NAMALWA (cell line): ENCODE results near the gene SLC9A4.
A peak's percentile ranks its signal among the peaks of the same experiment; 100 is the strongest.

Experiments used
- DNase-seq: peaks from one replicate; pipeline ENCODE4 v3.0.0-alpha.2; 2015; ENCODE audit warnings: low spot score

The SLC9A4 gene

DNA sequence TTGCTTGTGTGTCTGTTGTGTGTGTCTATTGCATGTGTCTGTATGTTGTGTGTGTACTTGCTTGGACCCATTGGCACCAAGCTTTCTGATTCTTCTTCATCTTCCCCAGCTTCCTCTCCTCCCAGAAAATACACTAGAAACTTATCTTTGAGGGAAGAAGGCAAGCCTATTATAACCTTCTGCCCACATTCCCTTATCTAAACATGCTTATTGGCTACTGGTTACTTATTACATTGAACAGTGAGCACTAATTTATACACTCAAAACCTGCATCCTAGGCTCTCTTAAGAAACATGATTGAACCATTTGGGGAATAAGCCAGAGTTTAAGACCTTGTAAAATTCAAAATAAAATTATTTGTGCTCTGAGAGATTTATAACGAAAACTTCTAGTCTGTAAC lies 26.5 kb downstream of the SLC9A4 start:
- DNase-seq, result no peak

DNA sequence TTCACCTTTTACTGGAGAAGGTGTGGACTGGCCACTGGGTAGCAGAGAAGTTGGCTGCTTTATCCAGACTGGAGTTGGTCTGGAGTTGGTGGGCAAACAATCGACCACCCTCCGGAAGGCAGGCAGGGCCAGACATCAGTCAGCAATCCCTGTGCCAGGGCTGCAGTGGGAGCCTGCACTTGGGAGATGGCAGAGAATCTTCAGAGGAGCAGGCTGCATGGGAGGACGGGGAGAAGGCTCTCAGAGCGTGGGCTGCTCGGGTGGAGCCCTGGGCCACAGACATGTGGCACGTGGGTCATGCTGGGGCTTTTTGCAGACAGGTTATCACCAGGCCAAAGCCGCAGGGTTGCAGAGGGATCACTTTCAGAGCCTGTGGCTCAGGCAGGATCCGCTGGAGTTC lies 29.6 kb downstream of the SLC9A4 start:
- DNase-seq, result no peak

DNA sequence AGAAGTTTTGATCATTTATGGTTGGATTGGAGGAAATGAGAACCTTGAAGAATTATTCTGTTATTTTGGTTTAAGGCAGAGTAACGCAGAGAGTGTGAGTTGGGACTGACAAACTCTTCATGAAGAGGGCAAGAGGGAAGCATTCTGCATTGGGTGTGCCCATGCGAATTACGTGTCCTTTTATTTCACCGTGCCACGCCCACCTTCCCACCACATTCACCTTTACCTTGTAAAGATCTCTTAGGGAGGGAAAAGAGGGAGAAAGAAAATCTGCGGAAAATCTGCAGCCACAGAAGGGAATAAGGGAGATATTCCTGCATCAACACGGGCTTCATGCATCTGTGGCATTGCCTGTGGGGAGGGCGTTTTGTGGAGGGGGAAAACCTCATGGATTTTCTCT lies 31.8 kb downstream of the SLC9A4 start:
- no peak for DNase-seq

DNA sequence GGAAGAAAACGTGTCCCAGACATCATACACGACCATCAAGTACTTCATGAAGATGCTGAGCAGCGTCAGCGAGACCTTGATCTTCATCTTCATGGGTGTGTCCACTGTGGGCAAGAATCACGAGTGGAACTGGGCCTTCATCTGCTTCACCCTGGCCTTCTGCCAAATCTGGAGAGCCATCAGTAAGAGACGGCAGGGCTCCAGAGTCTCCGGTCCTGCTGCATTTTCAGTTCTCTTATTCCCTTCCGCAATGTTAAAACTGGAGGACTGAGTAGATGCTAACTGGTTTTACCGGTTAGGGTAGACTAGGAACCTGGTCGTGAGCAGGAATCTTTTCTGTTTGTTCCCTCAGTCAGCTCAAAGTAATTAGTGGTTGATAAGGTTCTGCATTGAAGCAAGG lies 32.3 kb downstream of the SLC9A4 start:
- DNase-seq, result no peak

DNA sequence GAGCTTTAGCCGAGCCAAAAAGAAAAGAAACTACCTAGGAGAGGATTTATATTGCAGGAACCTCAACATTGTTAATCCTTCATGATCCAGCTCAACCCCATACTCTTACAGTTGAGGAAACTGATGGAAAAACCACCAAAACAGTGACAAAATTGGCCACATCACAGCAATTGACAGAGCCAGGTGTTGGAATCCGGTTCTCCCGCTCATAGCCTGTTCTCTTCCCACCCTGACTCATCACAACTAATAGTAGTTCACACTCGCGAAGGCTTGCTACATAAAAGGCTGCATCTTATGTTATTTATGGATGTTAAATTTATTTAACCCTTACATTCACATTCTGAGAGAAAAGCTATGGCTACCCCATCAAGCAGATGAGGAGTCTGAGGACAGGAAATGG lies 33.7 kb downstream of the SLC9A4 start:
- no peak for DNase-seq

DNA sequence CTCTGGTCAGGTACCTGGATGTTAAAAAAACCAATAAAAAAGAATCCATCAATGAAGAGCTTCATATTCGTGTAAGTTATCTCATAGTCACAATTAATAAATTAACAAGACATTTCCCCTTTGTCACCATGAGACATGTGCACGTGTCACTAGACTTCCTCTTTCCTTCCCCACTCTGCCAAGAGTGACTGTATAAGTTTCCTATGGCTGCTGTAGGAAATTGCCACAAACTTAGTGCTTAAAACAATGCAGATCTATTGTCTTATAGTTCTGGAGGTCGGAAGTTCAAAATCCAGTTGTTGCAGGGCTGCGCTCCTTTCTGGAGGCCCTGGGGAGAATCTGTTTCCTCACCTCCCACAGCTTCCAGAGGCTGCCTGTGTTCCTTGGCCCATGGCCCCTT lies 35.8 kb downstream of the SLC9A4 start:
- DNase-seq, result peak; percentile 7

DNA sequence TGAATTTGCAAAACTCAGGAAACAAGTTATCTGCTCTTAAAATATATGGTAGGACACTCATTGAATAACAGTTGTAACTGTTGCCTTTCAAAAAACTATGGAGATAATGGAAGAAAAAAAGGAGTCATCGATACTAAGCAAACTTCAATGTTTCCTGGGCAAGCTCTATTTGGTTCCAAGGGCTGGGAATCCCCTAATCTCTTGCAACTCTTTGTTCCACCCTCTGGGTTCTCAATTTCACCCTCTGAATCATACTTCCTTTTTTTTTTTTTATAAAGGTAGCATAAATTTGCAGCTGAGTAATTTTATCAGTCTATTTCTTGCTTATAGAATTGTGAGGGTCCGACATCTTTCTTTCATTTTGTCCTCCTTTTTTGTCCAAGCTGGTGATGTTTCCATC lies 36.7 kb downstream of the SLC9A4 start:
- no peak for DNase-seq

DNA sequence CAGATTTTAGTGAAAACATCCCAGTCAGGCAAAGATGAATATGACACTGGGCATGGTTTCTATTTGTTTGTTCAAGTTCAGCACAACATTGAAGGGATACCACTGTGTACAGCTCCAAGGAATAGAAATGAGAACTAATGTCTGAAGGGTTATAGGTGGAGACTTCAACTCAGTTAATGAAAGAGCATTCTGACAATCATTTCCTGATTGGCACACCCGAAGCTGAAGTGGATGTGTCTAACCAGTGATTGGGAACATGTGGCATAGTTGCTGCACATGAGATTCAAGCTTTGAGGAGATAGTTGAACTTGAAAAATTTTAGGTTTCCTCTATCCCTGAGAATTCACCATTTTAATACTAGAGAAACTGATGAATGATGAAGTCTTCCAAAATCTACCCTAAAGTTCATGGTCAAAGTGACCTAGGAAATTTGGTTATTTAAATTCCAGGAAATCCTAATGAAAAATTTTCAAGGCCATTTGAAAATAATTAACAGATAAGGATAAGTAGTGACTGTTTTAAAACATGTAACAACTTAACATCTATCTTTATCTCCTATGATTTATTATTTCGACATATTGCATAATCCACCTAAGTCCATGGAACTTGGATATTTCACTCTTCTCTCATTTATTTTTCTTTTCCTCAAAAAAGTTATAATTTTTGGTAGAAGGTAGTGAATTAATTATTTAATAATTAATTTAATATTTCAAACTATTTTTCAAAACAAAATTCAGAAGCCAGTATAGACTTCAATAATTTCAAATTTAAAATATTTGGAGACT lies 38.0 kb downstream of the SLC9A4 start:
- no peak for DNase-seq

DNA sequence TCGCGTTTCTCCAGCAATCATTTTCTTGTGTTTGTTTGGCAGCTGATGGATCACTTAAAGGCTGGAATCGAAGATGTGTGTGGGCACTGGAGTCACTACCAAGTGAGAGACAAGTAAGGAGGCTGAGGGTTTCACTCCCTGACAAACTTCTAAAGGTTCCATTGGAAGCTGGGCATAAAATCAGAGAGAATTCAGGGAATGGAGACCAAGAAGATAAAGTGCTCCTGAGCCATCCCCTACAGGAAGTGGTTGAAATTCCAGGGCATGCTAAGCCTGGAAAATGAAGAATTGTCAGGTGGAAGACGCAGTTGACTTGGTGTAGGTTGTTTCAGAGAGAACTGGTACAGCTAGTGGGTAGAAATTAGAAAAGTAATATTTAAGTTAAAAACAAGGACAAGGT lies 39.1 kb downstream of the SLC9A4 start:
- no peak for DNase-seq

DNA sequence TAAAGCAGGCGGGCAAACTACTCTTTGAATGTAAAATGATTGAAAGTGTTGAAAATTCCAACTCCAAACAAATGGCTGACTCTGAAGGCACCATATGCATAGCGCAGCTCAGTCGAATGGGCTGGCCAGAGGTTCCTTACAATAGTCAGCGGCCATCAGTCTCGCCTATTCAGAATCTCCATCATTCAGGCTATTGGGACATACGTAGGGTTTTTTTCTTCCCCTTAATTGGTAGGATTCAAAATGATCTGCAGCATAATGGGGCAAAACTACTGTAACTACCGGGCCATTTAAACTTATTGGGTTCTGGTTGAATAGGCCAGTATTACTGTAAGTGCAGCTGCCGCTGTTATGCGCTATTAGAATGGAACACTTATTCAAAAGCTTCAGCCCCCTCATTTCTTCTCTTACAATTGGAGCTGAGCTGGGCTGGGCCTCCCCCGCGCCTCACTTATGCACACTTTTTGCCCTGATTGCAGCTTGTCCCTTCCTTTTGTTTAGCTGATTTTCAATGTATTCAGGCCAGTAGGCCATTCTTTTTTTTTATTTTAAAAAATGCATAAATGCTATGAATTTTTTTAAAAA lies 40.4 kb downstream of the SLC9A4 start:
- DNase-seq, result no peak

DNA sequence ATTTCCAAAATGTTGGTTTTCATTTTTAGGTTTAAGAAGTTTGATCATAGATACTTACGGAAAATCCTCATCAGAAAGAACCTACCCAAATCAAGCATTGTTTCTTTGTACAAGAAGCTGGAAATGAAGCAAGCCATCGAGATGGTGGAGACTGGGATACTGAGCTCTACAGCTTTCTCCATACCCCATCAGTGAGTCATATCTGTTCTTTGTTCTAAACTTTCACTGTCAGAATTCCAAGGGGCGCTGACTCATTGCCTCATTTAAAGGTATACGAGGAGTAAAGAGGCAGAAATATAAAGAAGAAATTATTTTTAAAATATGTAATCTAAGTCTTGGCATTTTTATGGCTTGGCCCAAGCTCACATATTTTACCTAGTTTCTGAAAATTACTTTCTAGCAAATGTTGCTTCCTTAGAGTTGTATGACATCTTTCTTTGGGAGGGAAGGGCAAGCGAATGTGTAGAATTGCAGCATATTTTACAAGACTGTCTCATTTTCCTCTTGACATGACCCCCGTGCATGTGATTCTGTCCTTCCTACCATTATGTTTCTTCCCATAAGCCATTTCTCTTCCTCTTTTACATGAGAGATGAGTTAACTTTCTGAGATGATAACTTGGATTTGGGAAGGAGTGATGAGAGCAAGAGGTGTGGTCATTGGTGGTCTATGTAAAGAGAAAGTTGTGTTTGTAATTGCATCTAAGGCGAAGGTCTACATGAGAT lies 41.2 kb downstream of the SLC9A4 start:
- DNase-seq, result no peak

DNA sequence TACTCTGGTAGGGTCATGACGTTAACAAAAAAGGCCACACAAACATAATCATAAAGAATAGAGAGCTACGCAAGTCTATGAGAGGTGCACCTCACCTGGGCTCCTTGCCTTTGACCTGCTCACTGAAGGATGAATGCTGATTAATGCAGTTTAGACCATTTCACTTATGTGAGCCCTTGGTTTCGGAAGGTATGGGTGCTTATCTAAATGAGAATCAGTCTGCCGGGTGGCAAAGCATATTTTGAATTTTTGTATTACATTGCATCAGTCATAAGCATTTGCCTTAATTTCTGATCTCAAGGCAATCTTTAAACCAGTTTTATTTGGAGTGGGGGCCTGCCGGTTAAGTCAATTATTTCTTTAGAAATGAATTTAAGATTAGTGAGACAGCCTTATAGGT lies 42.8 kb downstream of the SLC9A4 start:
- no peak for DNase-seq

DNA sequence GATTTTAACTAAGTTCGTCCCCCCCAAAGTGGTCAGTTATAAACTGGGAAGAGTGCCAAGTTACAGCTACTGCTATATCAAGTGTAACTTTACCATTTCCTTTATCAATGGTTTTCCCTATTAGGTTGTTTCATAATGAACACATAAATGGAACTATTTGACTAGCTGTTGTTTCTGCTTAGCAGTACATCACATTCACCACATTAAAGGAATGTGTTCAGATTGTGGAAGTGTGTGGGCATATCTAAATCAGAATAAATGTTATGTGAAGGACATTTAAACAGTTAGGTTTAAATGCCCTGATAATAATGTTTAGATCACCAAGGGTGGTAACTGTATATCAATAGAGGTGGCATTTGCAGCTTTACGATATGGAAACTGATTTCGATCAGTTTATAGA lies 45.1 kb downstream of the SLC9A4 start:
- DNase-seq, result no peak

DNA sequence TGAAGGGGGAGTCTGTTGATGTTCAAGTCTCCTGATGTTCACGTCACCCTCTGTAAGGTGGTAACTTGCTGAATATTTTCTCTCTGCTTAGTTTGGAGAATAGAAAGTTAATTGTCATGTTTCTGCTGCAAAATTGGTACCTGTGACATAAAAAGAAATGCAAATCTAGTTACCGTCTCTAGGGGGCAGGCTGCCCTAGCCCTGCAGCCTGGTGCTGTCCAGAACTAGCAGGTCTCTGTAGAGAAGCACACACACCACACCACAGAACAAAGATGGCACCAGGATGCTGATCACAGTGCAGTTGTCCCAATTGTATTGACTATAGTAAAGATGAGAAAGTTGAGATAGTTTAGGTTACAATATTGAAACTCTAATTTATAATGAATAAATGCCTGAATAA lies 47.0 kb downstream of the SLC9A4 start:
- DNase-seq, result peak; percentile 52

DNA sequence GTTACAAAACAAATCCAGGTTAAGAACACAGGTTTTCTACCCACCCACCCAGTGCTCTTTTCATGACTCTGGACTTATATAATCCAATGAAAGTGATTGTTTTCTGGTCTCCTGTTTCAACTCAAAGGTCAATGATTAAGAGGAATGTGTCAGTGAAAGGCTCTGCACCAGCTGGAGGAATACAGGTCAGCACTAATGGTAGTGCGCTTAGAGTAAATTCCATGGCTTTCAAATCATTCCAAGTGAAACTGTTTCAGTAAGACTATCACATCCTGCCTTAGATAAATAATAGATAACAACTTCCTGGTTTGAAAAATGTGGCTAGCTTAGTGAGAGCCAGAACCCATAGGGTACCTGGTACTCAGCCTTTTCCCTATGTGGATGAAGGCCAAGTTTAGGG lies 47.8 kb downstream of the SLC9A4 start:
- DNase-seq, result no peak

DNA sequence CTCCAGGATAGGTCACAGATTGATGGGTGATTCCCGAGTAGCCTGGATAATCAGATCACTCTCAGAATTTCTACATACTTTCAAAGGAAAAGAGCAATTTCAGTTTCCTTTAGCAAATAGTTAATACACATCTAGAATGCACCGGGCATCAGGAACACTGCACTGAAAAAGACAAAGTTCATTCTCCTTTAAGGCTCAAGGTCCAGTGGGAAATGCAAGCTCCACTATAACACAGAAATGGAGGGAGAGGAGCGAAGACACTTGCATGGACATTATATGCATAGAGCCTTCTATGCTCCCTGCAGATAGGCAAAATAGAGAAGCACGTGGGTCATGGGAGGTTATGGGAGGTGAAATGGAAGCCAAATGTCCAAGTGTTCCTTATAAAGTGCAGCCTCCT lies 49.1 kb downstream of the SLC9A4 start:
- DNase-seq, result no peak

DNA sequence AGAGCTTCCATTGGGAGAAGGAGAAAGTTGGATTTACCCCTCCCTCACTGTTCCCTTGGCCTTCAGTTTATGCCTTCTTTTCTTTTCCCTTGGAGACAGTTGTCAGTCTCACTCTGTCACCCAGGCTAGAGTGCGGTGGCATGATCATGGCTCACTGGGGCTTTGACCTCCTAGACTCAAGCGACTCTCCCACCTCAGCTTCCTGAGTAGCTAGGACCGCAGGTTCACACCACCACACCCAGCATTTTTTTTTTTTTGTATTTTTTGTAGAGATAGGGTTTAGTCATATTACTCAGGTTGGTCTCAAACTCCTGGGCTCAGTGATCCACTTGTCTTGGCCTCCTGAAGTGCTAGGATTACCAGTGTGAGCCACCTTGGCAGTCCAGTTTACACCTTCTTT lies 49.9 kb downstream of the SLC9A4 start:
- DNase-seq, result no peak

DNA sequence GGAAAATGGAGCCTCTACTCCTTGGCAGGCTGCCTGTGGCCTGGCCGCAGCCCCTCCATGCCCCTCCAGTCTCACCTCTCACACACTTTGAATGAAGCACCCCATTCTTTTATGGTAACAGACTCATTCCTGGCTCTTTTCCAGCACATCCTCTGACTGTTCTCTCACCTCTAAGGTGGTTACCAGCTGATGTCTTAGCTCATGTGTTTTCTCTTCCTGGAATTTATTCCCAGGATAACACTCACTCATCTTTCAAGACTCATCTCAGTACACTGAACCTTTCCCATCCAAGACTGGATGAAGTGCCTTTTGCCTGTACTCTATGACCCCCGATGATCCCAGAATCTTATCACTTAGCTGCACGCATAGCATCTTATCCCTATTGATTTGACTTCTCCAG lies 50.6 kb downstream of the SLC9A4 start:
- no peak for DNase-seq

DNA sequence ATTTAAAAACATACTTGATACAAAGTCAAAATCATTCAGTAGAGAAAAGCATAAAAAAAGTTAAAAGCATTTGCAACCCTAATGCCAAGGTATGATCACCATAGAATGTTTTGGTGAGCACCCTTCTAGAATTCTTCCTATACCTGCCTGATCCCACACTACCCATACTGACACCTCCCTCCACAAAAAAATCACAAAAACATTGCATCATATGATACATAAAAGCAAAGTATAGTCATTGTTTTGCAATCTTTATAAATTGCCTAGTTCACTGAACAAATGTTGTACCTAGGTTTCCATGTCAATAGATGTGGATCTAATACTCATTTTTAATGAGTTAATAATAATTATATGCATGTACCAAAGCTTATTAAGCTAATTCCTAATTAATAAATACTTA lies 54.1 kb downstream of the SLC9A4 start:
- DNase-seq, result no peak

DNA sequence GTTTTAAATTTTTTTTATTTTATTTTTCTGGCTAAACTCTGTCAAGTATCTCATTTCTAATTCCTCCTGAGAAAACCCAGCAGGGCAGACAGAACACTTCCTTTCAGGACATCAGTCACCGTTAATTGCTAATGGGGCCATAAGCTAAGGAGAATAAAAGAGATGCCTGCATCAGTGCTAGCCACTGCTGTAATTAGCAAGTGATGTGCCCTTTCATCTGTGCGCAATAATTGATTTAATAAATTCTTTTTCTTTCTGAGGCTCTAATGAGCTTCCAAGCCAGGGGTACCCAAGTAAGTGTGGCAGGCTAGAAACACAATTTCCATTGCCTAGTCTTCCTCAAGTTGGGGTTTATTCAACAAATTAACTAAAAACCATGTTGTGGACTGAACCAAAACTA lies 65.5 kb downstream of the SLC9A4 start:
- no peak for DNase-seq

DNA sequence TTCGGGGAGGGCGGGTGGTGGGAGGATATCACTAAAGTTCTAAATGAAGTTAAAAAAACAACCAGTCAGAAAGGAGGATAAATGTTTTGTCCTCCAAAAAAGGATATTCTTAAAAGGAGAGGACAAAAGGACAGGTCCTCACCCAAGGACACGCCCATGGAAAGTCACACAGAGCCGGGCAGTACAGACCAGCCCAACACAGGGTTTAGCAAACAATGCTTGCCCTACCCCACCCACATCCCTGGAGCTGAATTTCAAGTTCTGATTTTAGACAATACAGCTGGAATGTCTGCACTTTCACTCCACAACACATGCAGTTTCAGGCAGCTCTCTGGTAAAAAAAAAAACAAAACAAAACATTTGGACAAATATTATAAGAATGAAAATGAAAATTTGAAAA lies 67.9 kb downstream of the SLC9A4 start:
- DNase-seq, result no peak

DNA sequence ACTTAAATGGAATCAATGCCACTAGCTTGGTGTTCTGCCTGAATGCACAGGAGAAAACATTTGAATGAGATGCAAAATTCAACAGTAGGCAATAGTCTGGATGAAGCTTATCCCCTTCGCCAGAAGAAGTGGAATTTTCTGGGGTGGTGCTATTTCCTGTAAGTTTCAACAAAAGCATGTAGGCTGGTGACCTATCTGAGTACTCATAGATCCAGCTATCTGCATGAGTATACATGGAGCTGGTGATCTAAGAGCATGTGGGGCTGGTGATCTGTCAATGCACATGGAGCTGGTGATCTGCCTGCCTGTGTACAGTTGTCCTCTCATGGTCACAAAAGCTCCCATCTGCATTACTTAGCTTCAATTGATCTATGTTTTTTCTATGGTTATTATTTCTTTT lies 71.2 kb downstream of the SLC9A4 start:
- DNase-seq, result no peak

DNA sequence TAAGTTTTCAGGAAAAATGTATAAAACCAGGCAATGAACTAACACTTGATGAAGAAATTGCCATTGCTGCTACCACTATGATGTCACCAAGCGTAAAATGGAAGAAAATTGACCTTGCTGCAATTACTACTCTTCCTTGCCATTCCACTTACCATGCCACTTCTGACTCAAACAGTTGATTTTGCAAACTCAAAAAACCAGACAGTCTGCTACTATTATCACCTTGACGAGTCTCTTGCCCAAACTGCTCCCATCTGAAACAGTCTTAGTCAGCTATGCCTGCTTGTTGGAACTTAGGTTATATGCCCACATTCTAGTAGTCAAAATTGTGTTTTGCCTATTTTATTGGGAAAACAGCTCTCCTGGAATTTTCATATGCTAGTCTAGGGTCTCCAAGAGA lies 74.4 kb downstream of the SLC9A4 start:
- no peak for DNase-seq

DNA sequence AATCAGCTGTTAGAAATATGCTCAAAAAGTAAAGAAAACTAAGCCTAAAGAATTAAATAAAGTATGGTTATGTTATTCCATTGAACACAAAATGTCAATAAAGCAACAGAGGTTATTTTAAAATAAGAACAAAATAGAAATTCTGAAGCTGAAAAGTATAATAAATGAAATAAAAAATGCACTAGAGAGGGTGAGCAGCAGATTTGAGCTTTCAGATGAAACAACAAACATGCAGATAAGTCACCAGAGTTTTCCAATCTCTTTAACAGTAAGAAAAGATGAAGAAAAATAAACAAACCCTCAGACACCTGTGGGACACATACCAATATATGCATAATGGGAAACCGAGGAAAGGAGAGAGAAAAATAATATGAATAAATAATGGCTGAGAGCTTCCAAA lies 76.0 kb downstream of the SLC9A4 start:
- no peak for DNase-seq
